HepG2 (cell line): Measurements from ENCODE around the gene KIRREL3.

ENCODE experiments used
- BRF2 ChIP-seq: sonication (generic); formaldehyde crosslinking; IDR thresholded peaks from 2 replicates; pipeline ENCODE4 v1.8.1; 2022; ENCODE audit warnings: mild to moderate bottlenecking, missing genetic modification reagents
- POLR2AphosphoS2 ChIP-seq: IDR thresholded peaks from 2 replicates; pipeline ENCODE4 v1.6.1; 2011; ENCODE audit warnings: low read depth, low read length, improper control_type of control experiment
- SIN3A ChIP-seq: IDR thresholded peaks from 2 replicates; pipeline ENCODE4 v1.6.1; 2011; ENCODE audit warnings: low read depth, mild to moderate bottlenecking, control low read depth, low read length, borderline replicate concordance
- ZHX1 ChIP-seq: sonication (generic); formaldehyde crosslinking; IDR thresholded peaks from 2 replicates; pipeline ENCODE4 v1.8.1; 2022; ENCODE audit warnings: low read depth, mild to moderate bottlenecking, missing genetic modification reagents
- ZNF766 ChIP-seq: sonication (generic); formaldehyde crosslinking; IDR thresholded peaks from 2 replicates; pipeline ENCODE4 v1.5.0; 2020; ENCODE audit warnings: missing genetic modification reagents, borderline replicate concordance
- ZNF781 ChIP-seq: sonication (generic); formaldehyde crosslinking; IDR thresholded peaks from 2 replicates; pipeline ENCODE4 v1.5.1; 2020; ENCODE audit warnings: borderline replicate concordance, mild to moderate bottlenecking, missing genetic modification reagents; ENCODE audit errors: not compliant biosample characterization

- TF ChIP-seq ZNF766 (no peak), ZNF781 (no peak), POLR2AphosphoS2 (no peak), SIN3A (no peak), ZHX1 (no peak), BRF2 (CRISPR knock-in tag) (no peak)
These were observed 403.5 kb downstream of the KIRREL3 start for GRCh38 chr11:126597041-126597440.
